ENCODE results near the gene EIF3I.

The EIF3I gene

DNA sequence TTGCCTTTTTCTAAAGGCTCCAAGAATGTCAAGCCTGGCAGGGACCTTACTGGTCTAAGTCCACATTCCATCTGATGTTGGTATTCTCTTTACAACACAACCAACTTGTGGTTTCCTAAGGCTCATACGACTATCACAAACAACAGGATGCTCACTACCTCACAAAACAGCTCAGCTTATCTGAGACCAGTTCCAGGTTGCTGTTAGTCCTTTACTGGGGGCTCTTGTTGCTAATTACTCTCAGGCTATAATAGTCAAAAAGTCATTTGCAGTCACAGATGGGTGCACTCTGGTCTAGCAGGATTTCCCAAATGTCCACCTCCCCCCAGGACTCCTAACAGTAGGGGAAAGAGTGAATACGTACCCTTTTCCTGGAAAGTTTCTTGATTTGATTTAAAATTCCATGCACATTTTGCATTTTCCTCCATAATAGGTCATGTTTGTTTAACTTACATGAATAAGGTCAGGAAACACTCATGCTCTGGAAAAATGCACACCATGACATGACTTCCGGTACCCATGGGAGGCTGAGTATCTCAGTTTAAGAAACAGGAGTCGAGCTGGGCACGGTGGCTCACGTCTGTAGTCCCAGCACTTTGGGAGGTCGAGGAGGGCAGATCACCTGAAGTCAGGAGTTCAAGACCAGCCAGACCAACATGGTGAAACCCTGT lies 44.8 kb downstream of the EIF3I start:
- DNase-seq: no peak

DNA sequence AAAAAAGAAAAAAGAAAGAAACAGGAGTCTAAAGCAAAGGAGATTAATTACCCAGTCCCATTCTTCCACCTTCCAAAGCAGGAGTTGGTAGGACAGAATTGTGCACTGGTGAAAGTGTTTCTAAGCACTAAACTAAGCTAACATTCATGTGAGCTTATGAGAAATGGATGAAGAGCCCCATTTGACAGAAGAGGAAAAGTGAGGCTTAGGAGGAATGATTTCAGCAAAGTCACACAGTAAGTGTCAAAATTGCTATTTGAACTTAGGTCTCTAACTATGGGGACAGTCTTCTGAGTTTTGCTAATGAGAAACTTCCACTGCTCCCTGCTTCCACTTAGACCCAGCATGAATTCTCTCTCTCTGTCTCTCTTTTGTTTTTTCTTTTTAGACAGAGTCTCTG lies 47.5 kb downstream of the EIF3I start:
- no peak for DNase-seq

- no peak for DNase-seq
These were observed 50.6 kb downstream of the EIF3I start for GRCh38 chr1:32272557-32273390.

GRCh38 chr1:32273391-32274208 lies 51.4 kb downstream of the EIF3I start:
- DNase-seq: no peak

DNA sequence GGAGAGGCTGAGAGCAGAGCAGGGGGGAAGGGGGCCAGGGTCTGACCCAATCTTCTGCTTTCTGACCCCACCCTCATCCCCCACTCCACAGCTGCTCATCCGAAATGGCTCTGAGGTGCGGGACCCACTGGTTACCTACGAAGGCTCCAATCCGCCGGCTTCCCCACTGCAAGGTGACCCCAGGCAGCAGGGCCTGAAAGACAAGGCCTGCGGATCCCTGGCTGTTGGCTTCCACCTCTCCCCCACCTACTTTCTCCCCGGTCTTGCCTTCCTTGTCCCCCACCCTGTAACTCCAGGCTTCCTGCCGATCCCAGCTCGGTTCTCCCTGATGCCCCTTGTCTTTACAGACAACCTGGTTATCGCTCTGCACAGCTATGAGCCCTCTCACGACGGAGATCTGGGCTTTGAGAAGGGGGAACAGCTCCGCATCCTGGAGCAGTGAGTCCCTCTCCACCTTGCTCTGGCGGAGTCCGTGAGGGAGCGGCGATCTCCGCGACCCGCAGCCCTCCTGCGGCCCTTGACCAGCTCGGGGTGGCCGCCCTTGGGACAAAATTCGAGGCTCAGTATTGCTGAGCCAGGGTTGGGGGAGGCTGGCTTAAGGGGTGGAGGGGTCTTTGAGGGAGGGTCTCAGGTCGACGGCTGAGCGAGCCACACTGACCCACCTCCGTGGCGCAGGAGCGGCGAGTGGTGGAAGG lies 52.6 kb downstream of the EIF3I start:
- DNase-seq: no peak

- DNase-seq: no peak
These were observed 53.2 kb downstream of the EIF3I start for GRCh38 chr1:32275424-32275823.

- DNase-seq: no peak
These were observed 54.0 kb downstream of the EIF3I start for GRCh38 chr1:32276032-32276782.

Data from 8988T (cell line).